GM19193 (cell line): Measurements from ENCODE around the gene YBEY.

Experiments
- POLR2A ChIP-seq: IDR thresholded peaks from 4 replicates; pipeline ENCODE4 v1.6.1; 2011; ENCODE audit not compliant: insufficient read depth, insufficient read length; ENCODE audit errors: extremely low read depth

YBEY gene

DNA sequence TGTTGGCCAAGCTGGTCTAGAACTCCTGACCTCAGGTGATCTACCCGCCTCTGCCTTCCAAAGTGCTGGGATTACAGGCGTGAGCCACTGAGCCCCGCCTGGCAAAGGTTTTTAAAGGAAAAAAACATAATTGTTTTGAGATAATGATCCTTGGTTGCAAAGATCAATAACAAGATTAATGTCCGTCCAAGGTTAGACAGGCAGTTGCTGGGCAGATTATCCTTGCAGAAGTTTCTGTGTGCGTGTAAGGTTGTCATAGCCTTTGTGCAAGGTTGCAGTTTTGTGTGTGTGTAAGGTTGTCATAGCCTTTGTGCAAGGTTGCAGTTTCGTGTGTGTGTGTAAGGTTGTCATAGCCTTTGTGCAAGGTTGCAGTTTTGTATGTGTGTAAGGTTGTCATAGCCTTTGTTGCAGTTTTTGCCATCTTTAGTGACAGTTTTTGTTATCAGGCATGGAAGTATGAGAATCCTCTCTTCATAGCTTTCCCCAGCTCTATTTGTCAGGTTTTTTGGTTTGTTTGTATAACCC is 3.6 kb downstream of the YBEY start:
- TF ChIP-seq POLR2A: no peak

DNA sequence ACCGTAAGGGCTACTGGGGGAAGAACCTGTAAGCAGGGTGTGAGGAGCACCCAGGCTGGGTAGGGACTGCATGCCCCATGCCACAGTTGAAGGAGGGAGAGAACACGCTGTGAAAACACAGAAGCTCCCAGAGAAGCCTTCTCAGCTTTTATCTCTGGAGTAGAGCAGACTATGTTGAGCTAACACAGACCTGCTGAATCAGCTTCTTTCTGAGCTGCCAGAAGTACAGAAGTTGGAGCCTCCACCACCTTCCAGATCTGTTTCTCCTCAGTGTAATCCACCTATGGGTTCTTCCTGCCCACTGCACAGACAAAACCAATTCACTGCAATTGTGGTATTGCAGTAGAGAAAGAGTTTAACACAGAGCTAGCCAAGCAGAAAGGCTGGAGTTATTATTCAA is 5.4 kb downstream of the YBEY start:
- TF ChIP-seq POLR2A: no peak

DNA sequence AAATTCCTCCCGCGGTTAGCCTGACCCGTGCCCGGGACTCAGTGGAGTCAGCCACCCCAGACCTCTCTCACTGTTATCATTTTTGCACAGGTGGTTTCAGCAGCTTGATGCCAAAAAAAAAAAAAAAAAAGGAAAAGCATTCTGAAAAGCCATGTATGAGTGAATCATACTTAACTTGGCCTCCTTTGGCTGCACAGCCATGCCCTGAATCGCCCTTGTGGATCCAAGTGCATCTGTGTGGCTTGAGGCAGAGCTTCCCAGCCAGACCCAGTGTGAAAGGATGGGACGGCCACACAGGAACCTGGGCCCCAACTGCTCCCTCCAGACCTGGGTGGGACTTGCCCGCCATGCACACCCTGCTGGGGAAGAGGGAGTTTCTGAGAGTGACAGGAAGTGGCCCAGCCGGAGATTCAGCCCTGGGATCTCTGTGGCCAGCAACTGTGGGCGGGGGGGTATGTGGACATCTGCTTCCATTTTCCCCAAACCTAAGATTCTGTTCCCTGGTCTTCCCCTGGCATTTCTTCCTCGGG is 8.6 kb downstream of the YBEY start:
- TF ChIP-seq POLR2A: no peak

DNA sequence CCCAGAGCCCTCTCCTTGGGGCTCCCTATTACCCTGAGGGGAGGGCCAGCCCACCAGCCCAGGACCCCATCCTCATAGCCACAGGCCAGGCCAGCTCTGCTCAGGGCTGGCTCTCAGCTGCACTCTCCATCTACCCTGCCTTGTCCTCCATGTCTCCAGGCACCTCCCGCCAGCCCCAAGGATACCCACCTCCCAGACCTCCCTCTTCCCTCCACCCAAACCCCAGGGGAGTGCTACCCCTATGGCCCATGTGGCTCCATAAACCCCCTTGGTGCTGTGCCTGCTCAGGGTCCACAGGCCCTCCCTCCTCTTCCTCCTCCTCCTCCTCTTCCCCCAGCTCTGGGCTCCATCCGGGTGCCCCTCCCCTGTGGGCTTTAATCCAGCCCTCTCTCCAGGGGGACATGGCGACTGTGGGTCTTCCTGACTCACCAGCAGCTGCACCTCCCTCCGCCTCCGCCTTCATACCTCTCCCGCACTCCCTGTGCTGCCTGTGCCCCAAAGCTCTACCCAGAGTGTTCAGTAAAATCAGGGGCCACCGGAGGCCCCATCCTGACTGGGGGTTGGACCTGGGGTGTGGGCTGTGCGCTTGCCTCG is 9.1 kb downstream of the YBEY start:
- TF ChIP-seq POLR2A: no peak

DNA sequence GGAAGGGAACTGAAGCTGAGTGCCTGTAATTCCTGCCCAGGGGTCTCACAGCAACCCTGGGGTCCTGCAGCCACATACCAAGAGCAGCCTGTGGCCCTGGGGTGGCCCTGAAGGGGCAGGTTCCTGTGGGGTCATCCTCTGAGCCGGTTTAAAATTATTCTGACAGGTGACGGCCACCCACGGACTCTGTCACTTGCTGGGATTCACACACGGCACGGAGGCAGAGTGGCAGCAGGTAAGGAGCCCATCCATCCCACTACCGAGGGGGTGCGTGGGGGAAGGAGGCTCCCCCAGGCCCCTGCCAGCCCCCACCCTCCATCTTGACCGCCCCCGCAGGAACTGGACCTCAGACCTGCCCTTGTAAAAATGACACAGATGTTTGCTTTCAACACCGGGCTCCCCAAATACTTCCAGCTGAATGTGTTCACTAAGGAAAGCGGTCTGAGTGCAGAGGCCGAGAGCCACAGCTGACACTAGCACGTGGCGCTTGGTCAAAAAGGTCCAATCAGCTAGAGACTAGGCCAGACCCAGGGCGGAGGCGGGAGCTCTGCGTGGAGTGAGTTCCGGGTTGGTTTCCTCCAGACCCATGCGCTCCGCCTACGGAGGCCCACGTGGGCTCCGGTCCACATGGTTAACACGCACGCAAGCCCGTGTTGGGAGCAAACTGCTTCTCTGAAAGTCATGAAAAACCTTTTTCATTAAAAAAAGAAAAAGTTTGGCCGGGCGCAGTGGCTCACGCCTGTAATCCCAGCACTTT is 10.0 kb downstream of the YBEY start:
- TF ChIP-seq POLR2A: no peak

DNA sequence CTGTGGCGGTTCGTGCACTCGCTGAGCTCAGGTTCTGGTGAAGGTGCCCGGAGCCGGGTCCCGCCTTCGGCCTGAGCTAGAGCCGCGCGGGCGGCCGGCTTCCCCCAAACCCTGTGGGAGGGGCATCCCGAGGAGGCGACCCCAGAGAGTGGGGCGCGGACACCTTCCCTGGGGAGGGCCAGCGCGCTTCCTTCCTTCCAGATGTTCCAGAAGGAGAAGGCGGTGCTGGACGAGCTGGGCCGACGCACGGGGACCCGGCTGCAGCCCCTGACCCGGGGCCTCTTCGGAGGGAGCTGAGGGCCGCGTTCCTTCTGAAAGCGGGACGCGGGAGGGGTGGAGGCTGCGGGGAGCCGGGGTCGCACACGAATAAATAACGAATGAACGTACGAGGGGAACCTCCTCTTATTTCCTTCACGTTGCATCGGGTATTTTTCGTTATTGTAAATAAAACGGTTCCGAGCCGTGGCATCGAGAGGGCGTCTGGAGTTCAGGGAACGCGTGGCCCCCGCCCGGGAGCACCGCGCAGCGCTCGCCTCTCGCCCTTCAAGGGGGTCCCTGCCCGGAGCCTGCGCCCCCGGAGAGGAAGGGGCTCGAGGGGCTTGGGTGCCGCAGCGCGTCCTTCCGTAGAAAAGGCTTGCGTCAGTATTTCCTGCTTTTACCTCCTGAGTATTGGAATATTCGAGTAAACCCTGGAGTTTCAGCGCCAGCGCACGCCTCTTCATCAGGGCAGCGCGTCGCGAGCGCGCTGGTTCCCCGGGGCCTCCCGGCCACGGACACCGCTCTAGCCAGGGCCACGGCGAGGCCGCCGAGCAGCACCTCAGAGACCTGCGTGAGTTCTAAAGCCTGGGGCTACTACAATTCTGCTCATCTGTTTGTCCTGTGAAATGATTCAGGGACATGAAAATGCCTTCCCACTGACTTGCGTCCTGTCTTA is 11.5 kb downstream of the YBEY start:
- no peak for TF ChIP-seq POLR2A

DNA sequence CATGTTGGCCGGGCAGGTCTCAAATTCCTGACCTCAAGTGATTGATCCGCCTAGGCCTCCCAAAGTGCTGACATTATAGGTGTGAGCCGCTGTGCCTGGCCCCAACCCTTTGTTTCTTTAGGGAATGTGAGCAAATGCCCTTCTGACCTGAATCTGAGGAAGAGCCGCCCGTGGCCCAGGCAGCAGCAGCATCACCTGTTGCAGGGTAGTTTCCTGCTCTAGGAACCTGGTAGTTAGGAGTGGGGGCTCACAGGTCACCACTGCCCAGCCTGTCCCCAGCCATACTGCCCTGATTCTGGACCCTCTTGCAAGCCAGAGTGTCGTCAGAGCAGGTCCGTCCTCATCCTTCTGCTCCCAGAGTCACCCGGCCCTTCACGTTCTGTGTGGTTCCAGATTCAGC is 13.0 kb downstream of the YBEY start:
- TF ChIP-seq POLR2A: no peak

DNA sequence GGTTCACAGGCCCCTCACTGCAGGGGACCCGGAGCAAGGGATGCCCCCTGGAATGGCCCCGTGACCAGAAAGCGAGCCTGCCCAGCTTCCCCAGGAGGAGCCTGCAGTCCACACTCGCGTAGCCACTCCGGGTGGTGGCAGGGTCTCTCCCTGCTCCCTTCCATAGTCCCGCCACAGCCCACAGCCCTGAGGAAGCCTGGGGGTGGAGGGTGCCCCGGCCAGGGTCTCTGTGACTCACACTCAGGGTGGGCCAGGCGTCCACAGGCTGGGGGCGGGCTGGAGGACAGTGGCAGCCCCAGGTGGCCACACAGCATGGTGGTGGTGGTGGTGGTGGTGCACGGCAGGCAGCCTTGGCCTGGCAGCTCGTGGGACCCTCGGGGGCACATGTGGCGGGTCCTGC is 15.6 kb downstream of the YBEY start:
- no peak for TF ChIP-seq POLR2A

DNA sequence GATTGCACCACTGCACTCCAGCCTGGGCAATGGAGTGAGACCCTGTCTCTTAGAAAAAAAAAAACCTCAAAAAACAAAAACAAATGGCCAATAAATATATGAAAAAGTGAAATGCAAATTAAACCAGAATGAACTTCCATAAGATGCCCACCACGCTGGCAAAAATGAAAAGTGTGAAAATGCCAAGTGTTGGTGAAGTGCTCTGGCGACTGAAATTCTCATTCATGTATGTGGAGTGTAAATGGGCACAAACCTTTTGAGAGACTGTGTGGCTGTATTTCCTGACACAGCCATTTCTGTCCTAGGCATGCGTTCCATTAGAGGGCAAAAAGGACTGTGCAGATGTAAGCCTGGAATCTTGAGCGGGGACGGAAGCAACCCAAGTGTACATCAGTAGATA is 18.3 kb downstream of the YBEY start:
- no peak for TF ChIP-seq POLR2A

DNA sequence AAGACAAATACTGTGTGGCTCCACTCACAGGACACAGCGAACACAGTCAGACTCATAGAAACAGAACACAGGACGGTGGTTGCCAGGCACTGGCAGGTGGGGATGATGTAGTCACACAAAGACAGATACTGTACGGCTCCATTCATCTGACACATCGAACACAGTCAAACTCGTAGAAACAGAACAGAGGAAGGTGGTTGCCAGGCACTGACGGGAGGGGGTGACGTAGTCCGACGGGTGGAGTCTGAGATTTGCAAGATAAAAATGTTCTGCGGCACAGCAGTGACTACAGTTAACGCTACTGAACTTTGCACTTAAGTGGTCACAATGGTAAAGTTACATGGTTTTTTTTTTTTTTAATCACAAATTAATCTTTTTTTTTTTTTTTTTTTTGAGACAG is 18.8 kb downstream of the YBEY start:
- TF ChIP-seq POLR2A: no peak

DNA sequence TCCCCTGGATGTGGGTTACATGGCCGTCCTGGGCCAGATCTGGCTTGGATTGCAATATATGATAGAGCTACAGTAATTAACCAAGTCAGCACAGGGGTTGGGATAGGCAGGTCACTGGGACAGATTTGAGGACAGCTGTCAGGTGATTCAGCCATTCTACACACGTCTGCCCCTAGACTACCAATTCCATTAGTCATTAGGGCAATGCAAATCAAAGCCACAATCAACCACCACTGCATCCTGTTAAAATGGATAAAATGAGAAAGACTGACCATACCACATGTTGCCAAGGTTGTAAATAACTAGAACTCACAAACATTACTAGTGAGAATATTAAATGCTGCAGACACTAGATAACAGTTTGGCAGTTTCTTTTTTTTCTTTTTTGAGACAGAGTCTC is 21.5 kb downstream of the YBEY start:
- TF ChIP-seq POLR2A: no peak

DNA sequence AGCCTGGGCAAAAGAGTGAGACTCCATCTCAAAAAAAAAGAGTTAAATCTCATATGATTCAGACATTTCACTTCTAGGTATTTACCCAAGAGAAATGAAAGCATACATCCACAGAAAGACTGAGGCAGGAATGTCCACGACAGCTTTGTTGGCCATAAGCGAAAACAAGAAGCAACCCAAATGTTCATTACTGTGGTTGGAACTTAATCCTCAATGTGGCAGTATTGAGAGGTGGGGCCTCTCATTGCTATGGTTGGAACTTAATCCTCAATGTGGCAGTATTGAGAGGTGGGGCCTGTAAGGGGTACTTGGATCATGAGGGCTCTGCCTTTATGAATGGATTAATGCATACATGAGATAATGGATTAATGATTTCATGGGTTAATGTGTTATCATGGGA is 22.3 kb downstream of the YBEY start:
- no peak for TF ChIP-seq POLR2A

DNA sequence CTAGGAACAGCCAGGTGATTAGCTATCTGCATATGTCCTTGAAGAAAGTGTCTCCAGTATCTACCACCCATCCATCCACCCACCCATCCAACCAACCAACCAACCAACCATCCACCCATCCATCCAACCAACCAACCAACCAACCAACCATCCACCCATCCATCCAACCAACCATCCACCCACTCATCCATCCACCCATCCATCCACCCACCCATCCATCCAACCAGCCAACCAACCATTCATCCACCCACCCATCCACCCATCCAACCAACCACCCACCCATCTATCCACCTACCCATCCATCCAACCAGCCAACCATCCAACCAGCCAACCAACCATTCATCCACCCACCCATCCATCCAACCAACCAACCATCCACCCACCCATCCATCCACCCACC is 25.4 kb downstream of the YBEY start:
- TF ChIP-seq POLR2A: no peak

DNA sequence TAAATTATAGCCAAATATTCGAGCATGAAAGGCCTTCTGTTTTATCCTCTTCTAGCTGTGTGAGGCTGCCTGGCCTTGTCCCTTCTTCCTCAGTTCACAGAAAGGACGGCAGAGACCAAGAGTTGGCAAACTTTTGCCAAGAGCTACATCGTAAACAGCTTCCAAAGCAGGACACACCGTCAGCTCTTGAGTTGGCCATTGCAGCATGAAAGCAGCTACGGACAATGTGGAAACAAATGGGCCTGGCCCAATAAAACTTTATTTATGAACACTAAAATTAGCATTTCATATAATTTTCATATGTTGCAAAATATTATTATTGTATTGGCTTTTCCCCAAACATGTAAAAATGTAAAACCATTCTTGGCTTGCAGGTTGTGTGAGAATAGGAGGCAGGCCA is 26.8 kb downstream of the YBEY start:
- no peak for TF ChIP-seq POLR2A

DNA sequence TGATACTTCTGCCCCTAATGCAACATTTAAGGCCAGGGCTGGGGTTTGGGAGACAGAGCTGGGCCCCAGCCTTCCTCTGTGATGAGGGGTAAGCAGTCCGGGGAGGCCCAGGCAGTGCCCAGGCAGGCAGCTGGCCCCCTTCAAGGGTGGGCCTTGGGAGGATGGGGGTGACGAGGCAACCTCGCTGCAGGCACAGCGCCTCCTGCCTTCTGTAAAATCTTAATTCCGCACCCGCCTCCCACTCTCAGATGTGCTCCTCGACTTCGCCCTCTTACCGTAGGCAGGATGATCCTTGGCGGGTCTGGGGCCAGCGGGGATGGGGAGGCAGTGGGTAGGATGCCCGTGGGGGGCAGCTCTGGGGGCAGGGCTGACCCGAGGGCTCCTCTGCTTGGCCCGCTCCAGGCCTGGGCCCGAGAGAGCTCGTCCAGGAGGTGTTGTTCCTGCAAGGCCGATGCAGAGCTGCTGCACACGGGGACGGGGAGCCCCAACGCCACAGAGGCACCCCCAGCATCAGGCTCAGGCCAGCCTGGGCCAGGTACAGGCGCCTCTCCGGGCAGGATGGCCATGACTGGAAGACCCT is 28.4 kb downstream of the YBEY start:
- no peak for TF ChIP-seq POLR2A
